Stimulated activated memory B cell treated with anti-CD40 and anti-IgM and Interleukin-4, amounts not matched to agents 10 μg/mL and 1 μg/mL and 100 μg/mL, for 72 hours (primary cell): ENCODE results near the gene IMPG1.

Experiments
- ATAC-seq: fragments of 150-1000 bp; cut with Tn5 transposase; 2 replicates; pipeline ENCODE4 v1.10.0; 2021
- H3K27ac Mint-ChIP-seq: one replicate; pipeline ENCODE4 v1.8.0; 2022; ENCODE audit warnings: mild to moderate bottlenecking, mixed read lengths
- H3K27me3 Mint-ChIP-seq: one replicate; pipeline ENCODE4 v1.8.0; 2022; ENCODE audit warnings: mixed read lengths
- H3K36me3 Mint-ChIP-seq: one replicate; pipeline ENCODE4 v1.8.0; 2022; ENCODE audit warnings: mixed read lengths
- H3K4me1 Mint-ChIP-seq: one replicate; pipeline ENCODE4 v1.8.0; 2022; ENCODE audit warnings: mixed read lengths
- H3K4me3 Mint-ChIP-seq: one replicate; pipeline ENCODE4 v1.8.0; 2022; ENCODE audit warnings: mild to moderate bottlenecking, moderate library complexity, mixed read lengths
- H3K9me3 Mint-ChIP-seq: one replicate; pipeline ENCODE4 v1.8.0; 2022; ENCODE audit warnings: mixed read lengths

The IMPG1 gene

GRCh38 chr6:76072562-76072961 is at the start of gene IMPG1:
Gene IMPG1 (minus strand): TSS chr6:76072662. CDS start chr6:76072488, 174 bp downstream.
- Mint-ChIP-seq H3K4me3 (no peak within 1 kb of the TSS), H3K27ac (no peak within 1 kb of the TSS), H3K27me3 (no peaks in the 10 kb centered on the region), H3K4me1 (no peaks in the 10 kb centered on the region), H3K36me3 (no peaks in the 10 kb centered on the region), H3K9me3 (peaks cover 11% of the 10 kb centered on the region)
- ATAC-seq: no peak

GRCh38 chr6:76120302-76120701 is 47.8 kb upstream of the IMPG1 start:
- Mint-ChIP-seq H3K4me3 (no peak overlapping the region), H3K27ac (no peak overlapping the region), H3K27me3 (no peaks in the 10 kb centered on the region), H3K36me3 (no peaks in the 10 kb centered on the region), H3K4me1 (no peaks in the 10 kb centered on the region), H3K9me3 (peaks cover 11% of the 10 kb centered on the region)
- no peak for ATAC-seq

- Mint-ChIP-seq H3K27ac (no peak overlapping the region), H3K27me3 (no peaks in the 10 kb centered on the region), H3K4me1 (no peaks in the 10 kb centered on the region), H3K36me3 (no peaks in the 10 kb centered on the region), H3K9me3 (peaks cover 11% of the 10 kb centered on the region), H3K4me3 (no peak overlapping the region)
- no peak for ATAC-seq
These were observed 819 bp upstream of the IMPG1 start for GRCh38 chr6:76073281-76073680.

GRCh38 chr6:76057469-76057868 is 15.0 kb downstream of the IMPG1 start:
- no peaks in the 10 kb centered on the region for H3K36me3 Mint-ChIP-seq
- H3K9me3 Mint-ChIP-seq: peaks cover 6% of the 10 kb centered on the region
- H3K27ac Mint-ChIP-seq: no peak overlapping the region

GRCh38 chr6:76052314-76052713 is 20.1 kb downstream of the IMPG1 start:
- Mint-ChIP-seq H3K9me3 (peaks cover 6% of the 10 kb centered on the region), H3K4me3 (no peak overlapping the region), H3K27me3 (no peaks in the 10 kb centered on the region), H3K36me3 (no peaks in the 10 kb centered on the region), H3K4me1 (no peaks in the 10 kb centered on the region), H3K27ac (no peak overlapping the region)
- ATAC-seq: no peak

More at GRCh38 chr6:76057469-76057868, 15.0 kb downstream of the IMPG1 start:
- H3K4me1 Mint-ChIP-seq: no peaks in the 10 kb centered on the region
- no peaks in the 10 kb centered on the region for H3K27me3 Mint-ChIP-seq
- ATAC-seq: no peak
- H3K4me3 Mint-ChIP-seq: no peak overlapping the region

DNA sequence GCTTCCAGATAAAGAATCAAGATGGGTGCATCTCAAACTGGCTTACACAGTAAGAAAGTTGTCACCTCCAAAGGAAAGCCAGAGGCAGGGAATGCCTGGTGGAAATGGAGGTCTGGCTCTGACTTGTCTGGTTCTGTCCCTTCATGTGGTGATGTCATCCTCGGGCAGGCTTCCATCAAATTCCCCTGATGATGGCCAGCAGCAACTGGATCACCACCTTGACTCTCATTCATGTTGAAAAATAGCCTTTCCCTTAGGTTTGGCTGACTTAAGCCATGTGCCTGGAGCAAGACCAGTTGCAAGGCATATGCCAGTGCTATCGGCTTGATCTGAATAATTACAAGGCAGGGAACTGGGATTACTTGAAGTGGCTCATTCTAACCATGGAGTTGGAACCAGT is 28.8 kb downstream of the IMPG1 start:
- ATAC-seq: no peak
- Mint-ChIP-seq H3K4me3 (no peak overlapping the region), H3K4me1 (no peaks in the 10 kb centered on the region), H3K27ac (no peak overlapping the region), H3K36me3 (no peaks in the 10 kb centered on the region), H3K9me3 (peaks cover 7% of the 10 kb centered on the region), H3K27me3 (no peaks in the 10 kb centered on the region)

- peaks cover 10% of the 10 kb centered on the region for H3K9me3 Mint-ChIP-seq
- no peaks in the 10 kb centered on the region for H3K27me3 Mint-ChIP-seq
- H3K4me3 Mint-ChIP-seq: no peak overlapping the region
- no peaks in the 10 kb centered on the region for H3K36me3 Mint-ChIP-seq
- no peak for ATAC-seq
- no peak overlapping the region for H3K27ac Mint-ChIP-seq
- no peaks in the 10 kb centered on the region for H3K4me1 Mint-ChIP-seq
These were observed 36.7 kb downstream of the IMPG1 start for GRCh38 chr6:76035713-76036112.

DNA sequence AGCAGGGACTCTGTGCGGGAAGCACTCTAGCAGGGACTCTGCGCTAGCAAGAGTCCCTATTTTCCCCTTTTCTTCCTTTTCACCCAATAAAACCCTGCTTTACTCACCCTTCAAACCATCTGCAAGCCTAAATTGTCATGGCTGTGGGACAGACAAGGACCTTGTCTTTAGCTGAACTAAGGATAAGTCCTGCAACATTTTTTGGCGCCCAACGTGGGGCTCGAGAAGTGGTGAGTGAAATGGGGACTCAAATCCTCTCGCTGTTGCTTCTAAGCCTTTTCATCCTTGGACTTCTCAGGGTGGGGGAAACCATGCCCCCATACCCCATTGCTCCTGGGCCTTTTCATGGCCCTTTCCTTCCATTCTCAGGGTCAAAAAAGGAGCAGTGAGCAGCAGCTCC is 46.4 kb downstream of the IMPG1 start:
- Mint-ChIP-seq H3K4me1 (no peaks in the 10 kb centered on the region), H3K9me3 (peaks cover 22% of the 10 kb centered on the region), H3K27ac (no peak overlapping the region)

GRCh38 chr6:76014626-76015530 is 57.6 kb downstream of the IMPG1 start:
- H3K36me3 Mint-ChIP-seq: no peaks in the 10 kb centered on the region
- no peak overlapping the region for H3K4me3 Mint-ChIP-seq
- ATAC-seq: no peak
- H3K9me3 Mint-ChIP-seq: no peaks in the 10 kb centered on the region
- no peaks in the 10 kb centered on the region for H3K27me3 Mint-ChIP-seq
- no peaks in the 10 kb centered on the region for H3K4me1 Mint-ChIP-seq
- H3K27ac Mint-ChIP-seq: no peak overlapping the region

More for the DNA sequence above, 46.4 kb downstream of the IMPG1 start:
- no peak overlapping the region for H3K4me3 Mint-ChIP-seq
- ATAC-seq: no peak
- H3K27me3 Mint-ChIP-seq: no peaks in the 10 kb centered on the region
- no peaks in the 10 kb centered on the region for H3K36me3 Mint-ChIP-seq

DNA sequence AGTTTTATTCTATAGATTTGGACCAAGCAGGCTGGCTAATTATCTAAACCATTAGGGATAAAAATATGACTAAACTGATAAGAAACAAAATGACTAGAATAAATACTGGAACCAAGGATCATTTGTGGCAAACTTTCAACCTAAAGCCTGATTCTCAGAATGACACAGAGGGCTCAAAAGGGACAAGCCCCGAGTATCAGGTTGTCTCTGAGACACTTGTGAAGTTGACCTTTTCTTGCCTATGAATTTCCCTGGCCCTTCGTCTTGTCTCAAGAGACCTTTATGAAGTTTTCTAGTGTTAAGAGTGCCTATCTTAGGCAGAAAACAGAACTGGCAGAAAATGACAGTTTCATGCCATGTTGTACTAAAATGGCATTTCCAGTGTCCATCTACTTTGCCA is 68.3 kb downstream of the IMPG1 start:
- H3K4me1 Mint-ChIP-seq: no peaks in the 10 kb centered on the region
- no peak overlapping the region for H3K27ac Mint-ChIP-seq
- peak; percentile 53 for ATAC-seq
- no peaks in the 10 kb centered on the region for H3K36me3 Mint-ChIP-seq
- no peaks in the 10 kb centered on the region for H3K9me3 Mint-ChIP-seq
- H3K27me3 Mint-ChIP-seq: no peaks in the 10 kb centered on the region
- H3K4me3 Mint-ChIP-seq: no peak overlapping the region

DNA sequence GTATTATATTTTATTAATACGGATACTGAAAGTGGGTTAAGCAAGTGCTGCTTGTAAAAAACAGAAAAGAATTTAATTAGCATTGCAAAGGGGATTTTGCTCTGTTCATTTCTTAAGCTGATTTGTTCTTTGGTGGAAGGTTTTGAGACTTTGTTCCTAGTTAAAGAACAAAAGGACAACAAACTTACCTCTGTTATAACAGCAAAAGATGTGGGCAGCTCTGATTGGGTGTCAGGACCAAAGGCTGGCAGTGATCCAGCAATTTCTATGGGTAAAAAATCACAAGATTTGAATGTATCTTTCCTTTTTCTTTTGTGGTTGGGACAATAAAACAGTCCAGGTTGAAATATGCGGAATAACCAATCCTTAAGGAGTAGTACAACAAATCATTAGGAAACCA is 68.8 kb downstream of the IMPG1 start:
- no peaks in the 10 kb centered on the region for H3K4me1 Mint-ChIP-seq
- no peaks in the 10 kb centered on the region for H3K36me3 Mint-ChIP-seq
- ATAC-seq: no peak
- no peaks in the 10 kb centered on the region for H3K27me3 Mint-ChIP-seq
- H3K9me3 Mint-ChIP-seq: no peaks in the 10 kb centered on the region
- no peak overlapping the region for H3K27ac Mint-ChIP-seq
- H3K4me3 Mint-ChIP-seq: no peak overlapping the region

DNA sequence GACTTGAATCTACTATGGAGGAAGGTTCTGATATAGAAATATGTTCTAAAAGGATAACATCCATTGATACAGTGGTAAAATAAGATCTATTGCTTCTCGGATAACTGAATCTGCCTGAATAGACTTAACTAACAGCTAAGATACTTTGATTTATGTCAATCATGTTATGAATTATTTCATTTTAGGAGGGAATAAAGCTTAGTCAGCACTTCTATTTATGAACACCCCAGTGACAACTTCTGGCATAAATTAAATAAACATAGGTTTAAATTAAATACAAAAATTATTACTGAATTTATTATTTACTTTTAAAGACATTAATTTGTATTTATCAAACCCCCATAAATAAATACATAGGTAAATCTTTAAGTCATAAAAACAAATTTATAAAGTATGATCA is 69.3 kb downstream of the IMPG1 start:
- no peak for ATAC-seq
- H3K4me1 Mint-ChIP-seq: no peaks in the 10 kb centered on the region
- H3K9me3 Mint-ChIP-seq: no peaks in the 10 kb centered on the region
- H3K27me3 Mint-ChIP-seq: no peaks in the 10 kb centered on the region
- no peak overlapping the region for H3K27ac Mint-ChIP-seq
- no peaks in the 10 kb centered on the region for H3K36me3 Mint-ChIP-seq
- no peak overlapping the region for H3K4me3 Mint-ChIP-seq

- H3K9me3 Mint-ChIP-seq: no peaks in the 10 kb centered on the region
- H3K27me3 Mint-ChIP-seq: no peaks in the 10 kb centered on the region
- no peak overlapping the region for H3K4me3 Mint-ChIP-seq
- no peak for ATAC-seq
- no peaks in the 10 kb centered on the region for H3K4me1 Mint-ChIP-seq
- H3K36me3 Mint-ChIP-seq: no peaks in the 10 kb centered on the region
- H3K27ac Mint-ChIP-seq: no peak overlapping the region
These were observed 71.8 kb downstream of the IMPG1 start for GRCh38 chr6:76000629-76001028.

DNA sequence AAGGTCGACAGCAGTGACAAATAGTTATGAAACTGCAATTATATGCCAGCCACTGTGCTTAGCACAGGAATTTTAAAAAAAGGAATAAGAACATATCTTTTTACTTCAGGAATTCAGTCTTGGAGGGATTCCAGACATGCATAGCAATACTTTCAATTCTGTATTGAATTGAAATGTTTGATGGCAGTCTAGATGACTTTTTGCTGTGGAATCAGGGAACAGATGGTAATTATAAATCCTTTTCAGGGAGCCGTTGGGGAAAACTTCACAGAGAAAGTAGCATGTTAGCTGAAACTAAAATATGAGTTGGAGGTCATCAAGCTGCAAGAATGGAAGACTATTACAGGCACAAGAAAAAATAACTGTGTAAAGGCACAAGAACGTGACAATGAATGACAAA is 74.8 kb downstream of the IMPG1 start:
- Mint-ChIP-seq H3K4me3 (no peak overlapping the region), H3K9me3 (peaks cover 3% of the 10 kb centered on the region), H3K4me1 (no peaks in the 10 kb centered on the region), H3K36me3 (no peaks in the 10 kb centered on the region), H3K27ac (no peak overlapping the region), H3K27me3 (no peaks in the 10 kb centered on the region)
- ATAC-seq: no peak

GRCh38 chr6:75993236-75994162 is 79.0 kb downstream of the IMPG1 start:
- Mint-ChIP-seq H3K36me3 (no peaks in the 10 kb centered on the region), H3K4me1 (no peaks in the 10 kb centered on the region), H3K4me3 (no peak overlapping the region)

More at GRCh38 chr6:75993236-75994162, 79.0 kb downstream of the IMPG1 start:
- Mint-ChIP-seq H3K9me3 (peaks cover 10% of the 10 kb centered on the region), H3K27ac (no peak overlapping the region), H3K27me3 (no peaks in the 10 kb centered on the region)
- no peak for ATAC-seq
